ENCODE results near the gene CCDC74A.
"Not testable (repeated sequence)": the region's sequence is repeated elsewhere in the genome, so short reads cannot be mapped to it uniquely, and the experiment has no call there.

The CCDC74A gene

DNA sequence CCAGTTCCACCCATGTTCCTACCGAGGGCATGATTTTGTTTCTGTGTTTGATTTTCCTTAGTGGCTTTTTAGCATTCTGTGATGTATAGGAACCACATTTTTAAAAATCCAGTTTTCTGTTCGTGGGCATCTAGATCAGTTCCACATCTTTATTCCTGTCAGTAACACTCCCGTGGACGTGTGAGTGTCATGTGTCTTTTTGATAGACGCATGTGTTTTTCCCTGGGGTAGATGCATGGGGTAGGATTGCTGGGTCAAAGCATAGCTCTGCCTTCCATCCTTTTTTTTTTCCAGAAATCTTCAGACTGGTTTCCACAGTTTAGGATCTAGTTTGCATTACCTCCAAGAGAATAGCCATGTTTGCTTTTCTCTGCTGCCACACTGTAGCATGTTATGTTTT is 38.7 kb downstream of the CCDC74A start:
- Histone ChIP-seq H4K20me1 (ENCODE audit: control insufficient read depth, insufficient read depth, low read depth, low read length) (no peaks in the 10 kb centered on the region), H3K4me2 (ENCODE audit: low read length) (no peak overlapping the region), H3K9me2 (replicated peaks; ENCODE audit: control insufficient read depth, low read length) (no peaks in the 10 kb centered on the region), H3F3A (ENCODE audit: control insufficient read depth, insufficient read depth) (peaks cover 2% of the 10 kb centered on the region; the same call in 1 of the 2 replicates), H3K79me2 (ENCODE audit: control insufficient read depth, low read length) (no peaks in the 10 kb centered on the region), H3K4me3 (ENCODE audit: low read length) (no peak overlapping the region), H3K27ac (ENCODE audit: low read depth, low read length) (no peak overlapping the region), H3K9me3 (ENCODE audit: control insufficient read depth, insufficient read depth, low read length) (no peaks in the 10 kb centered on the region), H3K27me3 (ENCODE audit: control insufficient read depth, low read length) (no peaks in the 10 kb centered on the region), H3K4me1 (ENCODE audit: control insufficient read depth, low read length) (0 out of 2 replicates have a peak, but pooled peaks cover 5% of the 10 kb centered on the region), H3K36me3 (ENCODE audit: control insufficient read depth, low read length) (no peaks in the 10 kb centered on the region)
- TF ChIP-seq, protein P1, sequence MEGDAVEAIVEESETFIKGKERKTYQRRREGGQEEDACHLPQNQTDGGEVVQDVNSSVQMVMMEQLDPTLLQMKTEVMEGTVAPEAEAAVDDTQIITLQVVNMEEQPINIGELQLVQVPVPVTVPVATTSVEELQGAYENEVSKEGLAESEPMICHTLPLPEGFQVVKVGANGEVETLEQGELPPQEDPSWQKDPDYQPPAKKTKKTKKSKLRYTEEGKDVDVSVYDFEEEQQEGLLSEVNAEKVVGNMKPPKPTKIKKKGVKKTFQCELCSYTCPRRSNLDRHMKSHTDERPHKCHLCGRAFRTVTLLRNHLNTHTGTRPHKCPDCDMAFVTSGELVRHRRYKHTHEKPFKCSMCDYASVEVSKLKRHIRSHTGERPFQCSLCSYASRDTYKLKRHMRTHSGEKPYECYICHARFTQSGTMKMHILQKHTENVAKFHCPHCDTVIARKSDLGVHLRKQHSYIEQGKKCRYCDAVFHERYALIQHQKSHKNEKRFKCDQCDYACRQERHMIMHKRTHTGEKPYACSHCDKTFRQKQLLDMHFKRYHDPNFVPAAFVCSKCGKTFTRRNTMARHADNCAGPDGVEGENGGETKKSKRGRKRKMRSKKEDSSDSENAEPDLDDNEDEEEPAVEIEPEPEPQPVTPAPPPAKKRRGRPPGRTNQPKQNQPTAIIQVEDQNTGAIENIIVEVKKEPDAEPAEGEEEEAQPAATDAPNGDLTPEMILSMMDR (IDR thresholded peaks at IDR 0.05; ENCODE audit: low read depth, low read length, poor library complexity, severe bottlenecking), result no peak
- no peak for TF ChIP-seq EZH2phosphoT487 (IDR thresholded peaks at IDR 0.05; ENCODE audit: borderline replicate concordance, low read length)

DNA sequence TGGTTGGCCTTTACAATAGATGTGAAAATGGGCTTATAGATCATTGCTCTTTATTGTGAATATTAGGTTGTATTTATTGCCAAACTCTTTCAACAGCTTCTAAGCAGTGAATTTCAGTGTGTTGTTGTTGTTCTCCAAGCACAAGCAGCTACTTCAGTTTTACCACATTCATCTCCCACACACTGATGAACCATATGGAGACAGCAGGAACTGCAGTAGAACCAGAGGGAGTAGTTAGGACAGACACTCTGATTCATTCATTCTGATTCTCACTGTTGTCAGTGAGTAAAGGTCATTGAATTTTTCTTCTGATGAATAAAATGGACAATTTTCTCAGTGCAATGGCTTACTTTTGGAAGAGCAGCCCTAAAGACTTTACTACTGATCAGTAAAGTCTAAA is 40.2 kb downstream of the CCDC74A start:
- Histone ChIP-seq H3K27me3 (ENCODE audit: control insufficient read depth, low read length) (no peaks in the 10 kb centered on the region), H3K27ac (ENCODE audit: low read depth, low read length) (no peak overlapping the region), H4K20me1 (ENCODE audit: control insufficient read depth, insufficient read depth, low read depth, low read length) (no peaks in the 10 kb centered on the region), H3K36me3 (ENCODE audit: control insufficient read depth, low read length) (no peaks in the 10 kb centered on the region), H3K4me2 (ENCODE audit: low read length) (no peak overlapping the region), H3F3A (ENCODE audit: control insufficient read depth, insufficient read depth) (peaks cover 2% of the 10 kb centered on the region; the same call in 1 of the 2 replicates), H3K9me3 (ENCODE audit: control insufficient read depth, insufficient read depth, low read length) (no peaks in the 10 kb centered on the region), H3K79me2 (ENCODE audit: control insufficient read depth, low read length) (no peaks in the 10 kb centered on the region), H3K4me3 (ENCODE audit: low read length) (no peak overlapping the region), H3K4me1 (ENCODE audit: control insufficient read depth, low read length) (peaks cover 14% of the 10 kb centered on the region), H3K9me2 (replicated peaks; ENCODE audit: control insufficient read depth, low read length) (no peaks in the 10 kb centered on the region)
- TF ChIP-seq, protein P1 (IDR thresholded peaks at IDR 0.05; ENCODE audit: low read depth, low read length, poor library complexity, severe bottlenecking), result no peak
- no peak for TF ChIP-seq EZH2phosphoT487 (IDR thresholded peaks at IDR 0.05; ENCODE audit: borderline replicate concordance, low read length)

DNA sequence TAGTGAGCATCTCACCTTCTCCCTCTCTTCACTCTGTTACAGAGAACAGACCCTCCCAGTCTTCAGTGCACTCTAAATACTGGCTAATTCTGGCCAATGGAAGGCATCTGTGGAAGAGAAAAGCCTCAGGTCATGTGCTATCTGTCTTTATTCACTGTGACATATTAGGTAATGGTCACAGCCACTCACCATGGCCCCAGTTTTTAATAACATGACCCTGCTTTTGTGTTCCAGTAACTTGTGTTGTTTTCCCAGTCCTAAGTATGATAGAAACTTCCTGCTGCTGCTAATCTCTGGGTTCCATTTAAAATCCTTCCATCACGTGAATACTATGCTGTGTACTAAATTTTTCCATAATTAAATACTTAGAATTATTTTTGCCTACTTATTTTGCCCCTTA is 40.7 kb downstream of the CCDC74A start:
- not testable (repeated sequence) for H3K36me3 ChIP-seq (ENCODE audit: control insufficient read depth, low read length); H3K27ac ChIP-seq (ENCODE audit: low read depth, low read length); H3K27me3 ChIP-seq (ENCODE audit: control insufficient read depth, low read length); H3K79me2 ChIP-seq (ENCODE audit: control insufficient read depth, low read length); H3K4me3 ChIP-seq (ENCODE audit: low read length); H3K9me2 ChIP-seq (replicated peaks; ENCODE audit: control insufficient read depth, low read length); H4K20me1 ChIP-seq (ENCODE audit: control insufficient read depth, insufficient read depth, low read depth, low read length); H3K4me2 ChIP-seq (ENCODE audit: low read length); H3F3A ChIP-seq (ENCODE audit: control insufficient read depth, insufficient read depth); H3K9me3 ChIP-seq (ENCODE audit: control insufficient read depth, insufficient read depth, low read length)
- peaks cover 17% of the 10 kb centered on the region for H3K4me1 ChIP-seq (ENCODE audit: control insufficient read depth, low read length)

DNA sequence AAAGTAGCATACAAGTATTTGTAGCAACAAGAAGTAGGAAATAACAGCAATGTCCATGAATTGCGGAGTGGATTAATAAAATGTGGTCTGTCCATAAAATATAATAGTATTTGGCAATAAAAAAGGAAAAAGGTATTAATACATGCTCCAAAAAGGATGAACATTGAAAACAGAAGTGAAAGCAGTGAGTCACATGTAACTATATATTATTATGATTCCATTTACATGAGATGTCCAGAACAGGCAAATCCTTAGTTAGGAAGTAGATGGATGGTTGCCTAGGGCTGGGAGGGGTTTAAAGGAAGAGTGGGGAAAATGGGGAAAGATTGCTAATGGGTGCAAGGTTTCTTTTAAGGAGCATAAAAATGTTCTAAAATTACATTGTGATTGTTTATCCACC is 44.5 kb downstream of the CCDC74A start:
- Histone ChIP-seq H3K4me3 (ENCODE audit: low read length) (no peak overlapping the region), H3K27me3 (ENCODE audit: control insufficient read depth, low read length) (no peaks in the 10 kb centered on the region), H3F3A (ENCODE audit: control insufficient read depth, insufficient read depth) (peaks cover 2% of the 10 kb centered on the region; the same call in 1 of the 2 replicates), H3K4me1 (ENCODE audit: control insufficient read depth, low read length) (peaks cover 35% of the 10 kb centered on the region), H3K79me2 (ENCODE audit: control insufficient read depth, low read length) (no peaks in the 10 kb centered on the region), H3K9me3 (ENCODE audit: control insufficient read depth, insufficient read depth, low read length) (no peaks in the 10 kb centered on the region), H4K20me1 (ENCODE audit: control insufficient read depth, insufficient read depth, low read depth, low read length) (no peaks in the 10 kb centered on the region), H3K4me2 (ENCODE audit: low read length) (no peak overlapping the region), H3K27ac (ENCODE audit: low read depth, low read length) (no peak overlapping the region), H3K9me2 (replicated peaks; ENCODE audit: control insufficient read depth, low read length) (no peaks in the 10 kb centered on the region), H3K36me3 (ENCODE audit: control insufficient read depth, low read length) (no peaks in the 10 kb centered on the region)
- TF ChIP-seq, protein P1 (IDR thresholded peaks at IDR 0.05; ENCODE audit: low read depth, low read length, poor library complexity, severe bottlenecking), result no peak
- no peak for TF ChIP-seq EZH2phosphoT487 (IDR thresholded peaks at IDR 0.05; ENCODE audit: borderline replicate concordance, low read length)

All from DOHH2 (cell line).